ENCODE results near the gene JSRP1.

Gene JSRP1

DNA sequence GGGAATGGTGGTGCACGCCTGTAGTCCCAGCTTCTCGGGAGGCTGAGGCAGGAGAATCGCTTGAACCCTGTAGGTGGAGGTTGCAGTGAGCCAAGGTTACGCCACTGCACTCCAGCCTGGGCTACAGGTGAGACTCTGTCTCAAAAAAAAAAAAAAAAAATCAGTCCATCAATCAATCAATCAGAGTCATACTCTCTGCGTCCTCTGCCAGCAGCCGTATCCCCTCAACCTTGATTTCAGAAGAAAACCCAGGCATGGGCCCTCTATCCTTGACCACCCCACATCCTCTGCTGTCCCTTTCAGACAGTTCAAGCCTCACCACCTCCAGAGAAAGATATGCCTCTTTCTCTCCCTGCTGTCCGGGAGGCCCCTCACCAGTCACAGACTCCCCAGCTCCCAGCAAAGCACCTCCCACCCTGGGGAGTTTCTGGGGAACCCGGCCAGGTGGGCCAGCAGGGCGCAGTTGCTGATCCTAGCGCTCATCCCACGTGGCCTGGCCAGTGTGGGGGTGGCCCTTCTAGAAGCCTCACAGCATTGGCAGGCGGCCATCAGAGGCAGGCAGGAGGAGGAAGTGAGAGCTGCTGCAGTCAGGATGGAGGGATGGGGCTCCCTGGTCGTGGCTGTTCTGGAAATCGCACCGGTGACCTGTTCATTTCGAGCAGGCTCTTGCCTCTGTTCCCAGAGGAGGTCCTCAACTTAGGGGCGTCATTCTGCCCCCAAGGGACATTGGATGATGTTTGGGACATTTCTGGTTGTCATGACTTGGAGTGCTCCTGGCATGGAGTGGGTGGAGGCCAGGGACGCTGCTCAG lies 10.2 kb upstream of the JSRP1 start:
- no peak for DNase-seq (ENCODE audit: low read depth in 3 of 3, low spot score in 1 of 3)

DNA sequence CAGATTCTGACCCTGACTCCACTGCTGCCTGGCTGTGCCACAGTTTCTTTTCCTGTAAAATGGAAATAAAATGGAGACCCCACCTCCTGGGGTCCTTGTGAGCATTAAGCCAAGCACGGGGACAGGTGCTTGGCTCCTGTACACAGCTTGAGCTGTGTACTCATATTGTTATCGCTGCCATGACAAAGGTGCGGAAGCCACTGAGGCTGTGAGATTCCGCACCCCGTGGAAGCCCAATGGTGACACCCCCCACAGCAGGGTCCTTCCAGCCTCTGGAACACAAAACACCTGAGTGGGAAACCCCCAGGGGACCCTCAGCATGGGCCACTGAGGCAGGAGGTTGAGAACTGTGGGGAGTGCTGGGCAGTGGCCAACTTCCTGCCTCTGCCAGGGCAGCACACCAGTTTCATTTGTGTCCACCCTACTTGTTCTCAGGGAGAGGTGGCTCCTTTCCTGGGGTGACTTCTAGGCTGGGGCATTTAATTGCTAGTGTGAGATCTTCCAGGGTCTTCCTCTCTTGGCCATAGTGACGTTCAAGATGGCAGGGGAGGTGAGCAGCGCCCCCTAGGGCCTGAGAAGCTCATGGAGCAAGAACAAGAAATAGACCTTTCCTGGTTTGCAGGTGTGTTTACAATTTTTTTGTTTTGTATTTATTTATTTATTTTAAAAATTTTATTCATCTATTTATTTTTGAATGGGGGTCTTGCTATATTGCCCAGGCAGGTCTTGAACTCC lies 5.4 kb upstream of the JSRP1 start:
- no peak for DNase-seq (ENCODE audit: low read depth in 3 of 3, low spot score in 1 of 3)

- DNase-seq (ENCODE audit: low read depth in 3 of 3, low spot score in 1 of 3): no peak
Measured at GRCh38 chr19:2260341-2260805, 4.2 kb upstream of the JSRP1 start.

DNA sequence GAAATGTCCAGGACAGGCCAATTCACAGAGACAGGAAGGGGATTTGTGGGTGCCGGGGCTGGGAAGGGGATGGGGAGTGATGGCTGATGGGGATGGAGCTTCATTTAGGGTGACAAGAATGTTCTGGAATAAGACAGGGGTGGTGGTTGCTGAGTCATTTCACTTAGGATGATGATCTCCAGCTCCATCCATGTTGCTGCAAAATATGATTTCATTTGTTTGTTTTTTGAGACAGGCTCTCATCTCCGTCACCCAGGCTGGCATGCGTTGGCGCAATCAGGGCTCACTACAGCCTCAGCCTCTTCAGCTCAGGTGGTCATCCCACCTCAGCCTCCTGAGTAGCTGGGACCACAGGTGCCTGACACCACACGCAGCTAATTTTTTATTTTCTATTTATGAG lies 3.1 kb upstream of the JSRP1 start:
- DNase-seq (ENCODE audit: low read depth in 3 of 3, low spot score in 1 of 3): no peak

GRCh38 chr19:2255112-2255845 lies 938 bp downstream of the JSRP1 start:
- DNase-seq (ENCODE audit: low read depth in 3 of 3, low spot score in 1 of 3): no peak

GRCh38 chr19:2254064-2254872 lies 1.9 kb downstream of the JSRP1 start:
- DNase-seq (ENCODE audit: low read depth in 3 of 3, low spot score in 1 of 3): no peak

DNA sequence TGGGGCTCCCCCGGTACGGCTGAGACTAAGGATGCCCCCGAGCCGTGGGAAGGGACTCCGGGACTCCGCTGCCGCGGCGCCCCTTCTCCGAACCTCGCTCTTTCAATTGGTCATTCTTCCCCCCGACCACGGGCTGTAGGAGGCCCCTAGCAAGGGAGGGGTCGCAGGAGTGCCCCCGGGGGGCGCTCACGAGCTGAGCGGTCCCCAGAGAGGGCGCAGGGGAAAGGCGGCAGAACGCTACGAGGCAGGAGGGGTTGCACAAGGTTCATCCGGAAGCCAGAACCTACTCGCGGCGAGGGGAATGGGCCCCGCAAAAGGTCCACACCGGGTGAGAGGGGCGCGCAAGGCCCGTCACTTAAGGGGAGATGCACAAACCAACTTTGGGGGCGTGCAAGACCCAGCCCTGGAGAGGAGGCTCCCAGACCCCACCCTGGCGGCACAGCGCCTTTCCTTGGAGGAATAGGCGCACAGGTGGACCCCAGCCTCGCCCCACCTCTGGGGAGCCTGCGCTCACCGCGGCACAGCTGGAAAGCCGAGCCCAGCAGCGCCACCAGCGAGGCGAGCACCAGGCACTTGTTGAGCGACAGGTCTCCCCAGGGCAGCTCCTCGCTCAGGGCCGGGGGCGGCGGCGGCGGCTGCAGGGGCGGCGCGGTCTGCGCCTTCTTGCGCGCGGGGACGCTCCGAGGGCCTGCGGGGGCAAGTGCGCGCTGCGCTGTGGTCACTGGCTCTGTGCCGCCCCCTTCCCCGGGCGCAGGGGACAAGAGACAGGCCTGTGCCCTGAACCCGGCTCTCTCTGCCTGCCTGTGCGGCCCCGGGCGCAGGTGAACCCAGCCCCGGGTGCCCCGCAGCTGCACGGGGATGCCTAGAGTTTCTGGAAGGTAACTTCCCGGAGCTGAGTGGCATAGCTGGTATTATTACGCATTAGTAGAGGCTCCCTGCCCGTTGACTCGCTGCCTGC lies 2.8 kb downstream of the JSRP1 start:
- DNase-seq (ENCODE audit: low read depth in 3 of 3, low spot score in 1 of 3): no peak

- DNase-seq (ENCODE audit: low read depth in 3 of 3, low spot score in 1 of 3): no peak
Measured at GRCh38 chr19:2252797-2253105, 3.5 kb downstream of the JSRP1 start.

DNA sequence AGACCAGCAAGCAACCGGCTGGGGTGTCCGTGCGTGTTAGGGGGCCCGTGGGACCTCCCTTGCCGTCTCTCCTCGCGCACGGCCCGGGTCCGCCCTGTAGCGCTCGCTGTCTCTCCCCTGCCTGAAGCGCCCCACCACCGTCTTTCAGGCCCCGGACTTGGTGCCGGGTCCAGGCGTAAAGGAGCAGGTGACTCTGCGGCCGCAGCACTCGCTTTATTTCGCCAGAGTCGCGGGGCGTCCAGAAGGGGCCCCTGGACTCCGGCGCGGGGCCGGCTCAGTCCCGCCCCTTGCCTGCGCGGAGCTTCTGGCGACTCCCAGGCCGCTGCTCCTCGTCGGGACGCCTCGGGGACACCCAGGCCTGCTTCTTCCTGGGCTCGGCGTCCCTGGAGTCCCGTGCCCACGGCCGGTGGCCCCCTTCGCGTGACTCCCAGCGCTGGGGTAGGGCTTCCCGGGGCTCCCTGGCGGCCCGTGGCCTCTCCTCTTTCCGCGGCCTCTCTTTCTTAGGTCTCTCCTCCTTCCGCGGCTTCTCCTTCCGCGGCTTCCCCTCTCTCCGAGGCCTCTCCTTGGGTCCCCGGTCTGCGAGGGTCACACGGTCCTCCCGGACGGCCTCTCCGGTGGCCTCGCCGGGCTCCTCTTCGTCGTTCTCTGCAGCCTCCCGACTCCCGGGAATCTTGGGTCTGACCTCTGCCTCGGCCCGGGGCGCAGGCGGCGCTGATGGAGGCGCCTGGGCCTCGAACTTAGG lies 4.0 kb downstream of the JSRP1 start:
- DNase-seq (ENCODE audit: low read depth in 3 of 3, low spot score in 1 of 3): no peak

DNA sequence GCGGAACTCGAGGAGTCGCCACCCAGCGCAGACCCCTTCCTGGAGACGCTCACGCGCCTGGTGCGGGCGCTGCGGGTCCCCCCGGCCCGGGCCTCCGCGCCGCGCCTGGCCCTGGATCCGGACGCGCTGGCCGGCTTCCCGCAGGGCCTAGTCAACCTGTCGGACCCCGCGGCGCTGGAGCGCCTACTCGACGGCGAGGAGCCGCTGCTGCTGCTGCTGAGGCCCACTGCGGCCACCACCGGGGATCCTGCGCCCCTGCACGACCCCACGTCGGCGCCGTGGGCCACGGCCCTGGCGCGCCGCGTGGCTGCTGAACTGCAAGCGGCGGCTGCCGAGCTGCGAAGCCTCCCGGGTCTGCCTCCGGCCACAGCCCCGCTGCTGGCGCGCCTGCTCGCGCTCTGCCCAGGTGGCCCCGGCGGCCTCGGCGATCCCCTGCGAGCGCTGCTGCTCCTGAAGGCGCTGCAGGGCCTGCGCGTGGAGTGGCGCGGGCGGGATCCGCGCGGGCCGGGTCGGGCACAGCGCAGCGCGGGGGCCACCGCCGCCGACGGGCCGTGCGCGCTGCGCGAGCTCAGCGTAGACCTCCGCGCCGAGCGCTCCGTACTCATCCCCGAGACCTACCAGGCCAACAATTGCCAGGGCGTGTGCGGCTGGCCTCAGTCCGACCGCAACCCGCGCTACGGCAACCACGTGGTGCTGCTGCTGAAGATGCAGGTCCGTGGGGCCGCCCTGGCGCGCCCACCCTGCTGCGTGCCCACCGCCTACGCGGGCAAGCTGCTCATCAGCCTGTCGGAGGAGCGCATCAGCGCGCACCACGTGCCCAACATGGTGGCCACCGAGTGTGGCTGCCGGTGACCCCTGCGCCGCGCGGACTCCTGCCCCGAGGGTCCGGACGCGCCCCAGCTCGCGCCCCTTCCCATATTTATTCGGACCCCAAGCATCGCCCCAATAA lies 4.8 kb downstream of the JSRP1 start:
- no peak for DNase-seq (ENCODE audit: low read depth in 3 of 3, low spot score in 1 of 3)

DNA sequence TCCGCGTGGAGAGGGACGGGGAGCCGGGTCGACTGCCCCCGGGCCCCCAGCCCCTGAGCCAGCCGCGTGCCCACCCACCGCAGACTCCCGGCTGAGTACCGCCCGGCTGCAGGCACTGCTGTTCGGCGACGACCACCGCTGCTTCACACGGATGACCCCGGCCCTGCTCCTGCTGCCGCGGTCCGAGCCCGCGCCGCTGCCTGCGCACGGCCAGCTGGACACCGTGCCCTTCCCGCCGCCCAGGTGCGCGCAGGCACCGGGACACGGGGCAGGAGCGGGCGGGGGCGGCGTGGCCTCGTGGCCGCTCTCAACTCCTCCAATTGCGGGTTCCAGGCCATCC lies 5.5 kb downstream of the JSRP1 start:
- no peak for DNase-seq (ENCODE audit: low read depth in 3 of 3, low spot score in 1 of 3)

- no peak for DNase-seq (ENCODE audit: low read depth in 3 of 3, low spot score in 1 of 3)
Measured at GRCh38 chr19:2249880-2250765, 6.1 kb downstream of the JSRP1 start.

DNA sequence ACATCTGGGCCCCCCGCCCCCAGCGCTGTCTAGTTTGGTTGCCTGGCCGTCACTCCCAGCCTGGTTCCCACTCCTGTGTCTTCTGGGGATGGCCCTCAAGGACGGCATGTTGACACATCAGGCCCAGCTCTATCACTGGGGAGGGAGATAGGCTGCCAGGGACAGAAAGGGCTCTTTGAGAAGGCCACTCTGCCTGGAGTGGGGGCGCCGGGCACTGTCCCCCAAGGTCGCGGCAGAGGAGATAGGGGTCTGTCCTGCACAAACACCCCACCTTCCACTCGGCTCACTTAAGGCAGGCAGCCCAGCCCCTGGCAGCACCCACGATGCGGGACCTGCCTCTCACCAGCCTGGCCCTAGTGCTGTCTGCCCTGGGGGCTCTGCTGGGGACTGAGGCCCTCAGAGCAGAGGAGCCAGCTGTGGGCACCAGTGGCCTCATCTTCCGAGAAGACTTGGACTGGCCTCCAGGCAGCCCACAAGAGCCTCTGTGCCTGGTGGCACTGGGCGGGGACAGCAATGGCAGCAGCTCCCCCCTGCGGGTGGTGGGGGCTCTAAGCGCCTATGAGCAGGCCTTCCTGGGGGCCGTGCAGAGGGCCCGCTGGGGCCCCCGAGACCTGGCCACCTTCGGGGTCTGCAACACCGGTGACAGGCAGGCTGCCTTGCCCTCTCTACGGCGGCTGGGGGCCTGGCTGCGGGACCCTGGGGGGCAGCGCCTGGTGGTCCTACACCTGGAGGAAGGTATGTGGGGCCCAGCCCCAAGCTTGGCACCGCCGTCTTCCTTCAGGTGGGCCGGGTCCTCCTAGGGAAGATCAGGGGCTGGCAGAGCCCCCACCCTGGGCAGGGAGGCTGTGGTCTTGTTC lies 7.0 kb downstream of the JSRP1 start, which contains the start of gene AMH:
TSS of gene AMH (plus strand) at position 314 of the 857 bp plus-strand sequence. CDS start at position 324, 10 bp downstream.
- DNase-seq (ENCODE audit: low read depth in 3 of 3, low spot score in 1 of 3): no peak

DNA sequence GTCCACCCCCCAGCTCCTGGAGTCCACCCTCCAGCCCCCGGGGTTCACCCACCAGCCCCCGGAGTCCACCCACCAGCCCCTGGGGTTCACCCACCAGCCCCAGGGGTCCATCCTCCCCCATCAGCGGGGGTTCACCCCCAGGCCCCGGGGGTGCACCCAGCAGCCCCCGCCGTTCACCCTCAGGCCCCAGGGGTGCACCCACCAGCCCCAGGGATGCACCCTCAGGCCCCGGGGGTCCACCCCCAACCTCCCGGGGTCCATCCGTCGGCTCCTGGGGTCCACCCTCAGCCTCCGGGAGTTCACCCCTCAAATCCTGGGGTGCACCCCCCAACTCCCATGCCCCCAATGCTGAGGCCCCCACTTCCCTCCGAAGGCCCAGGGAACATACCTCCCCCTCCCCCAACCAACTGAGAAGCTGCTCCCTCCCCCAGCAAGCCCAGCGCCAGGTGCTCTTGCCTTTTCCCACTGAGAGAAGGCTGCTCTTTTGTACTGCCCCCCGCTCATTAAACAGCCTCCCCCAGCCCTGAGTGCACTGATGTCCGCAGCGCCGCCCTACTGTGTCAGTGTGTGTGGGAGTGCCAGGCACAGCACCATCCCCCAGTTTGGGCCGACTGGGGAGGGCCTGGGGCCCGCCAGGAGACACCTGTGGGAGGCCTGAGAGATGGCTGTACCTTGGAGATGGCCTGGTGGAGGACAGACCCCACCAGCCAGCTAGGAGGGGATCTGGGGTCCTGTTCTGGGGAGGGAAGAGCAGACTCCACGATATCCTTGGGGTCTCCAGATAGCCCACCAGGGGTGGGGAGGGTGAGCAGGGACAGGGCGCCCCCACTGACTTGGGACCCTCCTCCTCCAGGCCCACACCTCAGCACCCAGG lies 7.8 kb downstream of the JSRP1 start:
- DNase-seq (ENCODE audit: low read depth in 3 of 3, low spot score in 1 of 3): no peak

GRCh38 chr19:2247433-2248101 lies 8.7 kb downstream of the JSRP1 start:
- no peak for DNase-seq (ENCODE audit: low read depth in 3 of 3, low spot score in 1 of 3)
